ENCODE data around the gene SERPINA4.

SERPINA4 gene

DNA sequence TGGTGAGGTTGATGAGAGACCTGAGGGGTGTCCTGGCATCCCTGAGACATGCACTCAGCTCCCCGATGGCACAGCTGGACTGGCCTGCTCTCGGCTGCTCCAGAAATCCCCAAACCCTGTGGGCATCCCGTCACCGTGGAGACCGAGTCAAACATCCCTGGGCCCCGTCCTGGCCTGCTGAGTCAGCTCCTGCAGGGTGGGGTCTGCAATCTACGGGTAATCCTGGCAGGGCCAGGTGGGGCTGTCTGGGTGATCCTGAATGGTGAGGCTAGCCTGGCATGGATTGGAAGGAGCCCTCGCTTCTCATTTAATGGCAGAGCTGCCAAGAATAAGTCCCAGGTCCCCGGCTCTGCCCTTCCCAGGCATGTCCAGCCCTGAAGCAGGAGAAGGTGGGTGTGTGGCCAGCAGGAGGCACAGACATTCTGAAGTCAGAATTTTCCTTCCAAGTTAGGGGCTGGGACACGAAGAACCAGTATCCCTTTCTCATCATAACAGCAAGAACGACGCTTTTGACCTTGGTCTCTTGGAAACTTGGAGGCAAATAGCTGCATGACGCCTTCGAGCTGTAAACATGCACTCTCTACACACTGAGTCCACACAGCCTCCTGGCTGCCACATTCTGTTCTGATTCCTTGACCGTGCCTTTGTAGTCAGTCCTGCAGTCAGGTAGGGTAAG, 17.7 kb upstream of the SERPINA4 start:
- Histone ChIP-seq H3K36me3 (ENCODE audit: control insufficient read depth, insufficient read depth, low read length) (no peaks in the 10 kb centered on the region), H3K4me3 (ENCODE audit: low read depth, low read length) (no peak overlapping the region), H3K27ac (ENCODE audit: low read depth, low read length) (no peak overlapping the region), H3K27me3 (ENCODE audit: control insufficient read depth, insufficient read depth, low read length) (peaks cover under 1% of the 10 kb centered on the region; the same call in 1 of the 2 replicates), H3K9me3 (ENCODE audit: control insufficient read depth, insufficient read depth, low read depth, low read length) (no peaks in the 10 kb centered on the region), H3K9ac (ENCODE audit: low read length) (no peak overlapping the region), H3K4me1 (ENCODE audit: control insufficient read depth, insufficient read depth, low read length) (peaks cover 18% of the 10 kb centered on the region)

DNA sequence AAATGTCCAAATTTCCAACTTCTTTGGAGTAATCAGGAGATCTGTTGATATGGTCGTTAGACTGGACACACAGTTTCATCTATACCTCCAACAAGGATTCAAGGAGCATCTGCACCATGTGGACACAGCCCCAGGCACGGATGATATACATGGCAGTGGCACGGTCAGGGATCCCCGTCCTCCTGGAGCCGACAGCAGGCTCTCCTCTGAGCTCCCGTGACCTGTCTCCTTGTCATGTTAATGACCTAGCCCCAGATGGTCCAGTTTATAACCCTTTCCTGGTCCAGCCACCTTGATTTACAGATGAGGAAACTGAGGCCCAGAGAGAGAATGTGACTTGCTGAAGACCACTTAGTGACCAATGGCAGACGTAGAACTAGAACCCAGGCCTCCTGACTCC, 16.5 kb upstream of the SERPINA4 start:
- Histone ChIP-seq H3K9ac (ENCODE audit: low read length) (no peak overlapping the region), H3K9me3 (ENCODE audit: control insufficient read depth, insufficient read depth, low read depth, low read length) (no peaks in the 10 kb centered on the region), H3K4me3 (ENCODE audit: low read depth, low read length) (no peak overlapping the region), H3K36me3 (ENCODE audit: control insufficient read depth, insufficient read depth, low read length) (no peaks in the 10 kb centered on the region), H3K27me3 (ENCODE audit: control insufficient read depth, insufficient read depth, low read length) (peaks cover 4% of the 10 kb centered on the region; the same call in 1 of the 2 replicates), H3K4me1 (ENCODE audit: control insufficient read depth, insufficient read depth, low read length) (peaks cover 21% of the 10 kb centered on the region), H3K27ac (ENCODE audit: low read depth, low read length) (no peak overlapping the region)

DNA sequence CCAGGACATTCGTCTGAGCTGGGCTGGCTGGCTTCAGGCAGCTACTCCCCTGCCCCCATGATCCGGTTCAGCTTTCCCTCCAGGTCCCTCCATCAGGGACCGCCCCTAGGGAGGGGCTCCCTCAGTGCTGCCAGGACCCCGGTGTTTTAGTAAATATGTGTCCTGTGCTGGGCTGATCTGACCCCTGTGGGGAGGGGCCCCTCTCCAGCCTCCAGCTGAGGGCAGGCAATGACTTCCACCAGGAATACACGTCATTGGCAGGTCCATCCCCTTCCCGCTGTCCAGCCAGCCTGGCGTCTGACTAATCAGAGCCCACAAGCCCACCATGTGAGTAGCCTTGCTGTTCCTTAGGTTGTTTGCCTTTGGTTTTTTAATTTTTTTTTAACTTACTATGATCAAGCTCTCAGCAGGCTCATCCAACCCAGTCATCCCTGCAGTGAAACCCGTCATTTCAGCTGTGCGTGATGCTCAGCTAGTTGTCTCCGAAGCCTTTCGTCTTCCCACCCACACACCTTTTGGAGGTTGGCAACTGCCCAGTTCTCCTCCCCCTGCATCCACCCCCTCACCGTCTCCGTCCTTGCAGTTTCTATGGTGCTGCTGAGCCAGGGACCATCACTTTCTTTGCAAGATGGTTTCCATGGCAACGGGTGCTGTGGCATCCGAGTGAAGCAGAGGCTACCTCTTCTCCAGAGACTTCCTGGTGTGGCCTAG, 16.0 kb upstream of the SERPINA4 start:
- Histone ChIP-seq H3K4me1 (ENCODE audit: control insufficient read depth, insufficient read depth, low read length) (peaks cover 21% of the 10 kb centered on the region), H3K27ac (ENCODE audit: low read depth, low read length) (no peak overlapping the region), H3K9me3 (ENCODE audit: control insufficient read depth, insufficient read depth, low read depth, low read length) (no peaks in the 10 kb centered on the region), H3K27me3 (ENCODE audit: control insufficient read depth, insufficient read depth, low read length) (peaks cover 4% of the 10 kb centered on the region; the same call in 1 of the 2 replicates), H3K4me3 (ENCODE audit: low read depth, low read length) (no peak overlapping the region), H3K9ac (ENCODE audit: low read length) (no peak overlapping the region), H3K36me3 (ENCODE audit: control insufficient read depth, insufficient read depth, low read length) (no peaks in the 10 kb centered on the region)

DNA sequence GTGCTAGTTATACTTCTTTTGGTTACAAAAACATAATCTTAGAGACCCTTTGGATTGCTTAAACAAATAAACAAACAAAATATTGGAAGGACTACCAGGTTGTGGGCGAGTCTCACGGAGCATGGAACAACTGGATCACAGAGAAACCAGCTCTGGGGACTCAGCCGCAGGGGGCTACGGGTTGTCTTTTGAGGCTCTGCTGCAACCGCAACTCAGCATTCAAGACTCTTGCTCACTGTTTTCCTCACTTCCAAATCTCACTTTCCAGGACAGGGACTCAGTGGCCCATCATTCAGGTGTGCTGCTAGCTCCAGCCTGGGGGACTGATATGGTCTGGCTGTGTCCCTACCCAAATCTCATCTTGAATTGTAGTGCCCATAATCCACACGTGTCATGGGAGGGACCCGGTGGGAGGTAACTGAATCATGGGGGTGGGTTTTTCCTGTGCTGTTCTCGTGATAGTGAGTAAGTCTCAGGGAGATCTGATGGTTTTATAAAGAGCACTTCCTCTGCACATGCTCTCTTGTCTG, 14.0 kb upstream of the SERPINA4 start:
- no peak overlapping the region for H3K27ac ChIP-seq (ENCODE audit: low read depth, low read length)
- no peak overlapping the region for H3K4me3 ChIP-seq (ENCODE audit: low read depth, low read length)
- peaks cover 4% of the 10 kb centered on the region; the same call in 1 of the 2 replicates for H3K27me3 ChIP-seq (ENCODE audit: control insufficient read depth, insufficient read depth, low read length)
- peaks cover 21% of the 10 kb centered on the region for H3K4me1 ChIP-seq (ENCODE audit: control insufficient read depth, insufficient read depth, low read length)
- no peak overlapping the region for H3K9ac ChIP-seq (ENCODE audit: low read length)
- H3K36me3 ChIP-seq (ENCODE audit: control insufficient read depth, insufficient read depth, low read length) = no peaks in the 10 kb centered on the region
- H3K9me3 ChIP-seq (ENCODE audit: control insufficient read depth, insufficient read depth, low read depth, low read length) = no peaks in the 10 kb centered on the region

DNA sequence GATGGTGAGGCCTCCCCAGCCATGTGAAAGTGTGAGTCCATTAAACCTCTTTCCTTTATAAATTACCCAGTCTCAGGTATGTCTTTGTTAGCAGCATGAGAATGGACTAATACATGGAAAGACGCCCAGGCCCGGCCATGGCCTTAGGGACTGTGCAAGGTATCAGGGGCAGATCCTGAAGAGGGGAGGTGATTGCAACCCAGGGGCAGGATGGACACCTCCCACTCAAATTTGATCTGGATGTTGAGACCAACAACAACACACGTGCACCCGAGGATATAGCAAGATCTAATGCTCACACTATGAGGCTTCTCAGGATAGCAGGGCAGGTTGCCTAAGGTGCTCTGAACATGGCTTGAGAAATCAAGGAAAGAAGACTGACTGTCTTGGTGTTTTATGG, 13.5 kb upstream of the SERPINA4 start:
- no peak overlapping the region for H3K4me3 ChIP-seq (ENCODE audit: low read depth, low read length)
- peaks cover 21% of the 10 kb centered on the region for H3K4me1 ChIP-seq (ENCODE audit: control insufficient read depth, insufficient read depth, low read length)
- H3K27me3 ChIP-seq (ENCODE audit: control insufficient read depth, insufficient read depth, low read length) = peaks cover 4% of the 10 kb centered on the region; the same call in 1 of the 2 replicates
- no peaks in the 10 kb centered on the region for H3K9me3 ChIP-seq (ENCODE audit: control insufficient read depth, insufficient read depth, low read depth, low read length)
- H3K36me3 ChIP-seq (ENCODE audit: control insufficient read depth, insufficient read depth, low read length) = no peaks in the 10 kb centered on the region
- H3K27ac ChIP-seq (ENCODE audit: low read depth, low read length) = no peak overlapping the region
- no peak overlapping the region for H3K9ac ChIP-seq (ENCODE audit: low read length)

DNA sequence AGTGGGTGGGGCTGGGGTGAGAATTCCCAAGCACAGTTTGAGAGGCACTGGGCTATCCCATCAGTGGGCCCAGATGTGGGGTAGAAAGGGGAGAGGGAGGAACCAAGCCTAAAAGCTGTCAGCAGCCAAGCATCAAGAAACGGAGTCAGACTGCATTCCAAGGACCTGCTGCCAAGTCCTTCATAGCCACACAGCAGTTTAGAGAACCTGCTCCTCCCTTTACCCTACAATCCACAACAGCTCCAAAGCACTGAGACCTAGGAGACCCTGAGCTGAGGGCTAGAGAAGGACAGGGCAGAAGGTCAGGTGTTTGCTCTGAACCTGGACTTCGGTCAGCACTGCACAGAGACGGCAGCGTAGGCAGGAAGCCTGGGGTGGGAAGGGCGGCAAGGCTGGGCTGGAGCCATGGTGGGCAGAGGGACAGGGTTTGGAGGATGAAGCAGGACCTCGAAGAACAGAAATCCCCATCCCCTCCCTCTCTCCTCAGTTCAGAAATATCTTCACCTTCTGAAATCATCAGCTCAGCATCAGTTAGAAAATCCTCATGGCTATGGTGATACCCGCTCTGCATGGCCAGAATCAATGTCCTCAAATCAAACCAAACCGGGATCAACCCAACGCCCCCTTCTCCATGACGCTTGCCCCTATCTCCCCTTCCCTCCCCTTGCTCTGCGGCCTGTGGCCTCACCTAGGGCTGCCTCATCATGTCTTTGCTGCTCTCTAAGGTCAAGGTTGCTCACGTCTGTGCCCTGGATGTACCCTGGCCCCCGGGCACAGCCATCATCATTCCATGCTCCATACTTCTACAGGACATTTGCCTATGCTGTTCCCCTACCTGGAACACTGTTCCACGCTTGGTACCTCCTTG, 12.9 kb upstream of the SERPINA4 start:
- no peak overlapping the region for H3K4me3 ChIP-seq (ENCODE audit: low read depth, low read length)
- peaks cover 16% of the 10 kb centered on the region for H3K4me1 ChIP-seq (ENCODE audit: control insufficient read depth, insufficient read depth, low read length)
- H3K9ac ChIP-seq (ENCODE audit: low read length) = no peak overlapping the region
- H3K27me3 ChIP-seq (ENCODE audit: control insufficient read depth, insufficient read depth, low read length) = peaks cover 4% of the 10 kb centered on the region; the same call in 1 of the 2 replicates
- no peaks in the 10 kb centered on the region for H3K9me3 ChIP-seq (ENCODE audit: control insufficient read depth, insufficient read depth, low read depth, low read length)
- no peaks in the 10 kb centered on the region for H3K36me3 ChIP-seq (ENCODE audit: control insufficient read depth, insufficient read depth, low read length)
- no peak overlapping the region for H3K27ac ChIP-seq (ENCODE audit: low read depth, low read length)

DNA sequence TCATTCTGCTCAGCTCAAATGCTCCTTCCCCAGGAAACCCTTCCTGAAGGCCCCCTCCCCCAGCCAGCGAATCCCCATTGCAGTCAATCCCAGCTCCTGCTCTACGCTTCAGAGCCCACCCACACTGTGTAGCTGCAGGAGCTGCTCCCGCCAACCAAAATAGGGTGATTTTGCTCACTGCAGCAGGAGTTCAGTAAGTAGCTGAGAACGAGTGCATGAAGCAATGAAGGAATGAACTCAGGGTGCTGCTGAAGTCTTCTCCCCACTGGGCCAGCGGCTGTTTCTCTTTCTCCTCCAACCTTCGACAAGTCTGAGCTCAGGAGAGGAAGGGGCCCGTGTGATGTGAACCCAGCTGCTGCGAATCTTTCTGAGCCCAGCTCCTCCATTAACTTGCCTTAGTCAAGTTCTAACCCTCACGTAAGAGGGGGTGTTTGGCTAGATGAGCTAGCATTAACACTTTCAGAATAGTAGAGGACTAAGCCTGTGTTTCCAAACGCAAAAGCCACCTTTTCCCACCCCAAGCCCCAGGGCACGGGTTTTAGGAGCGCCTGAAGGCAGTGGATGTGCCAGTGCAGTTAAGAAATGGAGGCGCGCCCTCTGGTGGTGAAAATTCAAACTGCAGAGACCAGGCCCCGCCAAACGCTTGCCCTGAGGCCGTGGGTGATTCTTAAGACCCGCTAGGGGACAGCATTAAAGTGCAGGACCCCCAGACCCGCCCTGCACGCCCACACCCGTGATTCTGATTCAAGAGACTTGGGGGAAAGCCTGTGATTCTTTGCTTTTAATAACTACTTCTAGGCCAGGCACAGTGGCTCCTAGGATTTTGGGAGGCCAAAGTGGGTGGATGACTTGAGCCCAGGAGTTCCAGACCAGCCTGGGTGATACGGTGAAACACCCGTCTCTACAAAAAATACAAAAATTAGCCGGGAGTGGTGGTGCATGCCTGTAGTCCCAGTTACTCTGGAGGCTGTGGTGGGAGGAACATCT, 11.9 kb upstream of the SERPINA4 start:
- Histone ChIP-seq H3K9me3 (ENCODE audit: control insufficient read depth, insufficient read depth, low read depth, low read length) (no peaks in the 10 kb centered on the region), H3K4me3 (ENCODE audit: low read depth, low read length) (no peak overlapping the region), H3K27ac (ENCODE audit: low read depth, low read length) (no peak overlapping the region), H3K27me3 (ENCODE audit: control insufficient read depth, insufficient read depth, low read length) (peaks cover 4% of the 10 kb centered on the region; the same call in 1 of the 2 replicates), H3K36me3 (ENCODE audit: control insufficient read depth, insufficient read depth, low read length) (no peaks in the 10 kb centered on the region), H3K9ac (ENCODE audit: low read length) (no peak overlapping the region), H3K4me1 (ENCODE audit: control insufficient read depth, insufficient read depth, low read length) (peaks cover 10% of the 10 kb centered on the region)

DNA sequence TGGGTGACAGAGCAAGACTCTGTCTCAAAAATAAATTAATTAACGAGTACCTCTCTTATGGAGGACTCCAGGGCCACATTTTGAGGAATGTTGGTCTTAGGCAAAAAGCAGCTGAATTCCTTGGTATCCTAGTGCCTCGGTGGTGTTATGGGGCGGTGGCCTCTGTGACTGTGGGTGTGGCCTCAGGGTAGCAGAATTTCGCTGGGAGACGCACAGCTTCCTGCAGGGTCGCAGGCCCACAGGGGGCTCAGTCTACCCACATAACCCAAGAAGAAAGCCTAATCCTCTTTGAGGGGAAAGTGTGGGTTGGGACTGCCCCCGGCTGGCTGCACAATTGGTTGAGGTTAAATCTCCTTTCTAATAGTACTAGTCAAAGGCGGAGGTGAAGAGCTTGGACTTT, 11.2 kb upstream of the SERPINA4 start:
- H3K36me3 ChIP-seq (ENCODE audit: control insufficient read depth, insufficient read depth, low read length) = no peaks in the 10 kb centered on the region
- no peaks in the 10 kb centered on the region for H3K9me3 ChIP-seq (ENCODE audit: control insufficient read depth, insufficient read depth, low read depth, low read length)
- no peak overlapping the region for H3K4me3 ChIP-seq (ENCODE audit: low read depth, low read length)
- H3K27ac ChIP-seq (ENCODE audit: low read depth, low read length) = no peak overlapping the region
- H3K9ac ChIP-seq (ENCODE audit: low read length) = no peak overlapping the region
- peaks cover 4% of the 10 kb centered on the region for H3K4me1 ChIP-seq (ENCODE audit: control insufficient read depth, insufficient read depth, low read length)
- peaks cover 4% of the 10 kb centered on the region; the same call in 1 of the 2 replicates for H3K27me3 ChIP-seq (ENCODE audit: control insufficient read depth, insufficient read depth, low read length)

DNA sequence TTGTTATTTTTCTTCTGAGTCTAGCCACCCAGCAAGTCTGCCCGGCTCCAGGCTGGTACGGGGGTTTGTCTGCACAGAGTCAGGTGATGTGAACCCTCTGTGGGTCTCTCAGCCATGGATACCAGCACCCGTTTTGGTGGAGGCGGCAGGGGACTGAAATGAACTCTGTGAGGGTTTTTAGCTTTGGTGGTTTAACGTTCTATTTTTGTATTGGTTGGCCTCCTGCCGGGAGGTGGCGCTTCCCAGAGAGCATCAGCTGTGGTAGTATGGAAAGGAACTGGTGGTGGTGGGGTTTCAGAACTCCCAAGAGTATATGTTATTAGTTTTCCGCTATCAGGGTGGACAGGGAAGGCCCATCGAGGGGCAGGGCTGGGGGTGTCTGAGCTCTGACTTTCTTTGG, 5.3 kb upstream of the SERPINA4 start:
- H3K4me3 ChIP-seq (ENCODE audit: low read depth, low read length) = no peak overlapping the region
- H3K27ac ChIP-seq (ENCODE audit: low read depth, low read length) = no peak overlapping the region
- H3K9ac ChIP-seq (ENCODE audit: low read length) = no peak overlapping the region
- peaks cover 12% of the 10 kb centered on the region for H3K9me3 ChIP-seq (ENCODE audit: control insufficient read depth, insufficient read depth, low read depth, low read length)
- no peaks in the 10 kb centered on the region for H3K27me3 ChIP-seq (ENCODE audit: control insufficient read depth, insufficient read depth, low read length)
- H3K4me1 ChIP-seq (ENCODE audit: control insufficient read depth, insufficient read depth, low read length) = no peaks in the 10 kb centered on the region
- no peaks in the 10 kb centered on the region for H3K36me3 ChIP-seq (ENCODE audit: control insufficient read depth, insufficient read depth, low read length)

DNA sequence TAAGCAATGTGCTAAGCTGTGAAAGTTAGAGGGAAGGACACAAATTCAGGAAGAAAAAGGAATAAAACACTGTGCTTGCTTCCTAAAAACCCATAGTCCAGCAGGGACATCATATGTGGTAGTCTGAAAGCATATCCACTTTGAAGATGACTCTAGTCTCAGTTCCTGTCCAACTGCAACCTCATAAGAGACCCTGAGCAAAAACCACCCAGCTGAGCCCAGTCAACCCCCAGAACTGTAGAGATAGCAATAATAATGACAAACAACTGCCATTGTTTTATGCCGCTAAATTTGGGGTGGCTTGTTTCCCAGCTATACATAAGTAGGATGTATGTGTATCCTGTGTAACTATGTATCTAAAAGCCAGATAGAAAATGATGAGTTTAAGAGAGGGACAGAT, 3.9 kb upstream of the SERPINA4 start:
- Histone ChIP-seq H3K9ac (ENCODE audit: low read length) (no peak overlapping the region), H3K9me3 (ENCODE audit: control insufficient read depth, insufficient read depth, low read depth, low read length) (peaks cover 12% of the 10 kb centered on the region), H3K4me1 (ENCODE audit: control insufficient read depth, insufficient read depth, low read length) (no peaks in the 10 kb centered on the region), H3K27ac (ENCODE audit: low read depth, low read length) (no peak overlapping the region), H3K36me3 (ENCODE audit: control insufficient read depth, insufficient read depth, low read length) (no peaks in the 10 kb centered on the region), H3K4me3 (ENCODE audit: low read depth, low read length) (no peak overlapping the region), H3K27me3 (ENCODE audit: control insufficient read depth, insufficient read depth, low read length) (no peaks in the 10 kb centered on the region)

Data from HUES6 (cell line).